Measurements from ENCODE around the gene NEK10. TPM values are rescaled to one million over a fixed set of nuclear protein-coding genes. Genes with fewer than 3 reads are reported as not detected.

The NEK10 gene
- total and polyA plus RNA-seq, 2 donors from 2014 or later: 1.0 to 4.1 TPM

GRCh38 chr3:27073912-27074311 is 295.3 kb downstream of the NEK10 start:
- intact Hi-C loops (cut with DNase I): no loop called here
- Histone ChIP-seq H3K9ac (ENCODE audit: low read length in 3 of 3) (no peak overlapping the region), H3K36me3 (ENCODE audit: control insufficient read depth in 2 of 3, insufficient read depth in 3 of 3, low read length in 3 of 3) (no peaks in the 10 kb centered on the region), H3K4me3 (ENCODE audit: low read length in 3 of 3) (no peak overlapping the region), H3K9me3 (ENCODE audit: control insufficient read depth in 2 of 3, insufficient read depth in 1 of 3, low read length in 3 of 3) (no peaks in the 10 kb centered on the region), H3K27ac (ENCODE audit: low read depth in 2 of 2, low read length in 2 of 2) (no peak overlapping the region), H3K4me1 (ENCODE audit: control insufficient read depth in 2 of 3, insufficient read depth in 2 of 3, low read depth in 1 of 3, low read length in 3 of 3) (peaks cover 1 to 6% (median 5%) of the 10 kb centered on the region in 3 donors), H3K27me3 (ENCODE audit: control insufficient read depth, insufficient read depth, low read length) (no peaks in the 10 kb centered on the region)
- DNase-seq (peak in 1 of 5 donors; percentile 30), FAIRE-seq (no peak)
- no peak for TF ChIP-seq CTCF (IDR thresholded peaks at IDR 0.05; ENCODE audit: borderline replicate concordance, extremely low read depth, insufficient read depth)

- H3K27ac ChIP-seq (ENCODE audit: low read depth in 2 of 2, low read length in 2 of 2): no peak overlapping the region
- H3K27me3 ChIP-seq (ENCODE audit: control insufficient read depth, insufficient read depth, low read length): no peaks in the 10 kb centered on the region
- H3K4me3 ChIP-seq (ENCODE audit: low read length in 3 of 3): no peak overlapping the region
- no peaks in the 10 kb centered on the region for H3K36me3 ChIP-seq (ENCODE audit: control insufficient read depth in 2 of 3, insufficient read depth in 3 of 3, low read length in 3 of 3)
- DNase-seq (peak in 4 of 5 donors; percentile 57 to 85 (median 71)), FAIRE-seq (no peak)
- TF ChIP-seq CTCF (IDR thresholded peaks at IDR 0.05; ENCODE audit: borderline replicate concordance, extremely low read depth, insufficient read depth): no peak
- intact Hi-C loops (cut with DNase I): no loop called here
- H3K4me1 ChIP-seq (ENCODE audit: control insufficient read depth in 2 of 3, insufficient read depth in 2 of 3, low read depth in 1 of 3, low read length in 3 of 3): peaks cover 0 to 6% (median 2%) of the 10 kb centered on the region in 3 donors
- H3K9ac ChIP-seq (ENCODE audit: low read length in 3 of 3): no peak overlapping the region
- no peaks in the 10 kb centered on the region for H3K9me3 ChIP-seq (ENCODE audit: control insufficient read depth in 2 of 3, insufficient read depth in 1 of 3, low read length in 3 of 3)
Observed at GRCh38 chr3:27072810-27073651, 296.2 kb downstream of the NEK10 start.

DNA sequence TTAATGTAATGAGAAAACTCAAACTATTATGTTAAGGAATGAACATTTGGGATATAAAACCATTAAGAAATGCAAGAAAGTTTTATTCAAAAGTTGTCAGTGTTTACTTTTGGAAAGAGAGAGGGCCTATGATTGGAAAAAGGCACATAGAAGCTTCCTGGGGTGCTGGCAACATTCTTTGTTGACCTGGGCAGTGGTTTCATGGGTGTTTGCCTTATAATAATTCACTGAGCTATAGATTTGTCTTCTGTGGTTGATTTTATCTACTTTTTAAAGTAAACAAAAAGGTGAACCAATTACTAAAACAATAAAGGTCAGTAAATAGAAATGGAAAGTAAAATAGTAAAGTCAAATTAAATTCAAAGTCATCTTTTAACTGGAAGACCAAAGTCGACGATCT is 308.8 kb downstream of the NEK10 start:
- TF ChIP-seq CTCF (IDR thresholded peaks at IDR 0.05; ENCODE audit: borderline replicate concordance, extremely low read depth, insufficient read depth): no peak
- Histone ChIP-seq H3K9ac (ENCODE audit: low read length in 3 of 3) (no peak overlapping the region), H3K27me3 (ENCODE audit: control insufficient read depth, insufficient read depth, low read length) (no peaks in the 10 kb centered on the region), H3K36me3 (ENCODE audit: control insufficient read depth in 2 of 3, insufficient read depth in 3 of 3, low read length in 3 of 3) (no peaks in the 10 kb centered on the region), H3K9me3 (ENCODE audit: control insufficient read depth in 2 of 3, insufficient read depth in 1 of 3, low read length in 3 of 3) (no peaks in the 10 kb centered on the region), H3K4me3 (ENCODE audit: low read length in 3 of 3) (no peak overlapping the region), H3K27ac (ENCODE audit: low read depth in 2 of 2, low read length in 2 of 2) (no peak overlapping the region), H3K4me1 (ENCODE audit: control insufficient read depth in 2 of 3, insufficient read depth in 2 of 3, low read depth in 1 of 3, low read length in 3 of 3) (no peaks in the 10 kb centered on the region)
- no peak for DNase-seq
- intact Hi-C loops (cut with DNase I): no loop called here
- no peak for FAIRE-seq

Other genes with a start within 250 kb of the NEK10 start
- 47.5 TPM for gene SLC4A7, start 115.0 kb upstream of the NEK10 start, total RNA-seq
- 3.5 TPM for gene SLC4A7, start 115.0 kb upstream of the NEK10 start, polyA plus RNA-seq (ENCODE audit: insufficient read depth, low read depth, low replicate concordance)